Activated T-cell treated with anti-CD3 and anti-CD28 coated beads, Interleukin-2, amount 50 U/mL, for 1 hour (primary cell): ENCODE measurements around the gene CTNNA2.

ENCODE experiments used
- DNase-seq: peaks from one replicate; pipeline ENCODE4 v3.0.0-alpha.2; 2020

The CTNNA2 gene

DNA sequence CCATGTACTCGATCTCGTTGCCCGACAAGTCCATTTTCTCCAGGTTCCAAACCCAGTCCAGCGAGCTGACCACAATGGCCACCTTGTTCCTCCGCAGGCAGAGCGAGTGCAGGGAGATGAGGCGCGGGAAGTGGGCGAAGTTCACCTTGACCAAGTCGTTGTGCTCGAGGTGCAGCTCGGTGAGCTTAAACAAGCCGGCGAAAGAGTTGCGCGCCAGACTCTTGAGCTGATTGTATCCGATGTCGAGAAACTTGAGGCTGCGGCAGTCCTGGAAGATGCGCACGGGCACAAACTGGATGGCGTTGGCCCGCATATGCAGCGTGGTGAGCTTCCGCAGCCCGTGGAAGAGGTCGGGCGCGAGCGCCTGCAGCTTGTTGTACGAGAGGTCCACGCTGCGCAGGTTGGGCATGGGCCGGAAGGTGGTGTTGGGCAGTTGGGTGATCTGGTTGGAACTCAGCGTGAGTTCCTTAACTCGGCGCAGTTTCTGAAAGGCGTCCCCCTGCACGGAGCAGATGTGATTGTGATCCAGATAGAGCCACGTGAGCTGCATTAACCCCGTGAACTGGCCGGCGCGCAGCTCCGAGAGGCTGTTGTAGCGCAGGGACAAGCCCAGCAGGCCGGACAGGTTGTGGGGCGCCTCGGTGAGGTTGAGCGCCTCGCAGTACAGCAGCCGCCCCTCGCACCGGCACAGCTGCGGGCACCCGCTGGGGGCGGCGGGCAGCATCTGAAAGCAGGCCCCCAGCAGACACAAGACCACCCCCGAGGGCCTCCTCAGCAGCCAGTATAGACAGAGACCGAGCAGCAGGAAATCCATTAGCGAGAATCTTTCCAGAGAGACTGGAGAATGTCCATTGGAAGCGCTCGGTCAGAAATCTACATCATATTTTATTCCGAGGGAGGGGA, 790.4 kb downstream of the CTNNA2 start:
- DNase-seq, result no peak

DNA sequence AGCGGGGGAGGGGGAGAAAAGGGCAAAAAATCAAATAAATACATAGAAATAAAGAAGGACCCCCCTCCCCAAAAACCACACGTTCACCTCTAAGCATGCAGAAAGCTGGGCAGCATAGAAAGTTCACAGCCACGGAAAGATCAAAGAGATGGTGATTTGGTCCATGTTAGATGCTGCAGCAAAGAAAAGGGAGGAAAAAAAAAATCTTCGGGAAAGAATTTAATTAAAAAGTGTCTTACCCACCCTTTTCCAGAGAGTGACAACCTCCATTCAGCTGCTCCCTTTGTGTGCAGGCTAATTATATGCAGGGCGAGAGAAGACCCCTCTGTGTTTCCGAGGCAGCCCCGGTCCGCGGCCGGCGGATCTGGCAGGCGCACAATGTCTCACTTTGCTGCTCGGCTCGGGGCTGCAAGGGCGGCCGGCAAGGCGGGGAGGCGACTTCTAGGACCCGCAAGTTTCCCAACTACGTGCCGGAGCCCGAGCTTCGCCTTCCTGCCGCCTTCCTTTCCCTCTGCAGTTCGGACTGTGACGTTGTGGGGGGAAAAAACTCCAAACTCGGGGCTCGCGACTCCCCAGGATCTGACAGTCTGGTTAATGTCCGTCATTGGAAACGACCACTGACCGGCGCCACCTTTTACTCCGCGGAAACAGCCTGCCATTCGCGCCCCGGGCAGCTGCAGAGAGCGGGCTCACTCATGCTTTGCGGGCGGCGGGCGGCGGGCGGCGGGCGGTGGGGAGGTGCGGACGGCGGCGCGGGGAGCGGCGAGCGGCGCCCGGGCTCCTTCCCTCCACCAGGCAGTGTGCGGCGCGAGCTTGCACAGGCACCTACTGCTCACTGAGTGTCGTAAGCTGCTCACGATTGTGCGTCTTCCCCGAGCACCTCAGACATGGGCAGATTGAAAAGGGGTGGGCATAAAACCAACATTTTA, 791.3 kb downstream of the CTNNA2 start, which contains the start of gene LRRTM1:
LRRTM1 (minus strand) TSS at position 844 of the 929 bp plus-strand sequence. CDS start 933 bp downstream, outside the sequence.
- DNase-seq, result no peak

DNA sequence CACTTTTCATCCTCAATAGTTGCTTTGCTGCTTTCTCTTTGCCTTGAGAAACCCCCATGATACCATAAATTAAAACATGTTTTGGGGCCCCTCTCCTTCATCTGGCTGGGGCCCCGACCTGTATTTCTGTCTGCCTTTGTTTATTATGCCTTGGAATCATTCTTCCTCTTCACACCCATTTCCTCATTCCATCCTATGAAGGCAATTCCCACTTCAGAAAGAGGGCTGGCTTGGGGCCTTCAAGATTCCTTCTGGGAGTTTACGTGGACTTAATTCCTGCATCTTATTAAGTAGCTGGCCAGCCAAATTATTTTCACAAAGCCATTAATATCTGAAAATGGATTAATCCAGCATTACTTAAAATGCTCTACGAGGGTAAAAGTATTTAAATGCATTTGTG, 798.5 kb downstream of the CTNNA2 start:
- DNase-seq, result no peak

DNA sequence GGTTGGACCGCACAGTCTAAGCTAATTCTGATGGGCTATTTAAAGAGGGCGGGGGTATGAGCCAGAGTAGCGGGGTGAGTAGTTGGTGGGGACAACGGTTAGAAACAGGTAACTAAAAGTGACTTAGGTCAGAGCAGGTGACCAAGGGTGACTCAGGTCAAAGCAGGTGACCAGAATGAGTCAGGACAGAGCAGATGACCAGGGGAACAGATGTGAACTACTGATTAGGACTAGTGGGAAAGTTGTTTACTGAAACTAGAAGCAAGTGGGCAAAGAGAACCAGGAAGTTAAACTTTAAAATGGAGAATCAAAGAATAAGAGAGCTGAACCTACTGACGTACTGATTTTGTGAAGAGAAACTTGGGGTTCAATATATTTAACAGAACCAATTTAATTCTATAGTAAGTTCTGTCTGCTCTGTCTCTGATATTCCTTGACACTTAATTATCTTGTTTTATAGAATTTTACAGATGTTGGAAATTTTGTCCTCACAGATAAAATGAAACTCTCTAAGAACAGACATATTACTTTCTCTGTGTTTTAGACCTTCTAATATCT, 799.5 kb downstream of the CTNNA2 start:
- no peak for DNase-seq

DNA sequence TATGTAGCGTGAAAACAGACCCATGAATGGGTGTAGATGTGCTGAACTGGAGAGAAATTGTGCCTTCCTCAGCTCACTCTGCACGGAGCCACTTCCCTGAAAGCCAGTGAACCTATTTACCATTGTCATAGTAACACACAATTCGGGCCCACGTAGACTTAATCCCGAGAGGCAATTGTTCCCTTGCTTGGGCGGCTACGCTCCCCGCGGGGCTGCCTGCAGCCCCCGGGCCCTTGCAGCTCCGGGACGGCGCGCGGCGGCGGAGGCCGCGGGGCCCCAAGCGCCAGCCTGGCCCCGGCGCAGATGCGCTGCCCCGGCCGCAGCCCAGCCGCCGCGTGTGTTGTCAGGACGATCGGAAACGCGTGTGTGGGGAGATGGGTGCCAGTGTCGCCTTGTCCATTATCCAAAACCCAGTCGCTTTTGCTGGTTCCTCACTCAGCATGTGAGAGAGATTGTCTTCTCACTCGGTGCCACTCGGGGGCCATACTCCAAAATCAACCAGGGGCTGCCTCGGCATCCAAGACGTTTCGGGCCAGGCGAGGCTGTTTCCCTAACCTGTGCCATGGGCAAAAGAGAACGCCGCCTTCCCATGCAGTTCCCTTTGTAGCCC, 809.6 kb downstream of the CTNNA2 start:
- no peak for DNase-seq

DNA sequence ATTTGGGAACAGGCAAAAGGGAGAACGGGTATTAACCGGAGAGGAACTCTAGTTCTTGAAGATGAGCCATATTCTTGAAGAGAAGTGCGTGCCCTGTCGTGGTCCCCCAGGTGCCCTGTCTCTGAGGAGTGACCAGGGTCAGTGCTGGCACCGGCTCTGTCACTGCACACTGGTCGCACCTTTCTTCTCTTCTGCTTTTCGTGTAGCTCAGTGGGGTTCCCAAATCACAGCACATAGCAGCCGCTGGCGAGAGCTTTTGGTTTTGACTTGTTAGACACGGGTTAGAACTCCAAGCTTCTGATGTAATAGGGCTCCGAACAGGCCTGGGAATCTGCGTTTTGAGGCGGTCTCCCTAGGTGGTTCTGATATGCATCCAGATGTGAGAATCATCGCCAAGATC, 810.1 kb downstream of the CTNNA2 start:
- no peak for DNase-seq

DNA sequence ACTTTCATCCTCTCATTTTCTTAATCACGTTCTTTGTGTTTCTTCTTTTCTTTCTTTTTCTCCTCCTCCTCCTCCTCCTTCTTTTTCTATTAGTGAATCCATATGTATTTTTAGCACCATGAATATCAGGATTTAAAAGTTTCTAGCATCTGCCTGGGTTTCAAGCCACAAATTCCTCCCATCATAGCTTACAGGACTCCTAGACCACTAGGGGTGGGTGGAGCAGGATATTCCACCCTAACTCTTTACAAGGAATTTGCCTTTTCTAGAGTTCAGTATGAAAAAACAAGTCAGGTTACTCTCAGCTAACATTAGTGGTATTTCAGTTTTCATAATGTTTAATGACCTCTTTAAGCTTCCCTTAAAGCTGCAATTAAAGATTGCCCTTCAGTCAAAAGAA, 810.8 kb downstream of the CTNNA2 start:
- no peak for DNase-seq

DNA sequence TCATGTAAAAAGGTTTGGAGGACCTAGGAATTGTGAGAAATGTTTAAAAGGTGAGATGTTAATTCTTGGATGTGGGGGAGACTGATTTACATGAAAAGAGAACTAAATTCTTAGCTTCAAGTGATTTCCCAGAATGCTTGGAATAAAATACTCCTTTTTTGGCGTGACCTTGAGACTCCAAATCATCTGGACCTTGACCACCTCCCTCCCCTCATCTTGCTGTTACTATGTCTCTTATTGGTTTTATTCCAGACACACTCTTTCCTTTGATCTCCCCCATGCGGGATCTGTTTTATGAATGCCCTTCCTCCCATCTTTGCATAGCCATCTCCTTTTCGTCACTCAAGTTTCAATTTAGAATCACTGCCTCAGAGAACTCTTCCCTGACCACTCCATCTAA, 811.7 kb downstream of the CTNNA2 start:
- no peak for DNase-seq

DNA sequence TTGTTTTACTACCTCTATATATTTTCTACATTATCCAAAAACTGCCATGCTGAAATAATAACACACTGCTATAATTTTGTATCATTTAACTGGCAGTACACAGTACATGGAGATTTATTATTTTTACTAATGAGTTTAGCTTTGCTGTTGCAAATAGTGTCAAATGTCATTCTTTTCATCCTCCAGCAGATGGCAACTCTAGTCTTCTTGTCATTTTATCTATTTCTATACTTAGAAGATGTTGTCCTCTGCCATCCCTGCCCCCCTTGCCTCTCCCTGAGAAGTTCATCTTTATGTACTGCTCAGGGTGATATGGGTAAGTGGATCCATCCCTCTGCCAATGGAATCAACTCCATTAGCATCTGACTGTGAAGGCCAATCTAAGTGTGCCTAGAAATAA, 813.4 kb downstream of the CTNNA2 start:
- DNase-seq, result no peak

DNA sequence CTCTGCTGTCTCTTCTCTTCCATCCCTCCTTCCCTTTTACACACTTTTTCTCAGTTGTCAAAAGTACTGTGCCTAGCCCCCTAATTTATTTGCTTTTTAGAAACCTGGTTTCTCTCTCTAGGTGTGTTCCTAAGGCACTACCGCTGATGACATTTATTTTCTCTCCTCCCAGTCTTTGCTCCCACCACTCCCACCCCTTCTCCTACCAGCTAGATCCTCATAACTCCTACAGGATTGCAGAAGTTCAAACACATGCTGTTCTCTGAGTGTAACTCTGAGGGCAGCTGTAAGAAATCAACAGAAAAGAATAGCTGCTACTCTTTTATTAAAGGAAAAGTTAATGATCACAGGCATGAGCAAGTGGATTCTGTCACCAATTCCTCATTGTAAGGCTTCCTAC, 814.0 kb downstream of the CTNNA2 start:
- no peak for DNase-seq

DNA sequence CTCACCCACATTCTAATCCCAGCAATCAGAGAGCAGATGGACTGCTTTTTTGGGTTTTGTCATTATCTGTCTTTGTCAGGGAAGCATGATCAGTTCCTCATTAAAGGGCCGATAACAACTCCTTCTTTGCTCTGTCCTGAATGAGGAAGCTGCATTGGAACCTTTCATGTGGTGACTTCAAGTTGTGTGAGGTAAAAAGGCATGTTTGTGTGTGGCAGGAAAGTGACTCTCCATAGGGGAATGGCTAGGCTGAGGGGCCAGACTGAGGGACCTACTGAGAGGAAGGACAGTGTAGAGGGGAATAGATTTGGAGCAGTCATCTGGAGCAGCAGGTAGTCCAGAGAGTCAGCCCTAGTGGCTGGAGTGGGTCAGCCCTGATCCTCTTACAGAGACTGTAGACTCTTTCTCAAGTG, 815.3 kb downstream of the CTNNA2 start:
- no peak for DNase-seq

DNA sequence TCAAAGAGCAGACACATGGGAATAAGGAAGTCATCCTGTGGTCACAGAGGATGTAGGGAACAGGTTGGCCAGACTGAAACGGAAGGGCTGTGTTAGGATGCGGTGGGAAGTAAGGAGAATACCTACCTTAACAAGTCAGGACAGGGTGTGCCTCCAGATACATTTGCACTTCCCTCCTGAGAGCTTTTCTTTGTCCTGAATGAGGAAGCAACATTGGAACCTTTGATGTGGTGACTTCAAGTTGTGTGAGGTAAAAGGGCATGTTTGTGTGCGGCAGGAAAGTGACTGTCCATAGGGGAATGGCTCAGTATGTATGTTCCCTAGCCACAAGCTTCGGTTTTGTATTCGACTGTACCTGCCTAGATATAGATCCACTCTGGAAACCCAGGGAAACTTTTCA, 816.6 kb downstream of the CTNNA2 start:
- DNase-seq, result no peak

DNA sequence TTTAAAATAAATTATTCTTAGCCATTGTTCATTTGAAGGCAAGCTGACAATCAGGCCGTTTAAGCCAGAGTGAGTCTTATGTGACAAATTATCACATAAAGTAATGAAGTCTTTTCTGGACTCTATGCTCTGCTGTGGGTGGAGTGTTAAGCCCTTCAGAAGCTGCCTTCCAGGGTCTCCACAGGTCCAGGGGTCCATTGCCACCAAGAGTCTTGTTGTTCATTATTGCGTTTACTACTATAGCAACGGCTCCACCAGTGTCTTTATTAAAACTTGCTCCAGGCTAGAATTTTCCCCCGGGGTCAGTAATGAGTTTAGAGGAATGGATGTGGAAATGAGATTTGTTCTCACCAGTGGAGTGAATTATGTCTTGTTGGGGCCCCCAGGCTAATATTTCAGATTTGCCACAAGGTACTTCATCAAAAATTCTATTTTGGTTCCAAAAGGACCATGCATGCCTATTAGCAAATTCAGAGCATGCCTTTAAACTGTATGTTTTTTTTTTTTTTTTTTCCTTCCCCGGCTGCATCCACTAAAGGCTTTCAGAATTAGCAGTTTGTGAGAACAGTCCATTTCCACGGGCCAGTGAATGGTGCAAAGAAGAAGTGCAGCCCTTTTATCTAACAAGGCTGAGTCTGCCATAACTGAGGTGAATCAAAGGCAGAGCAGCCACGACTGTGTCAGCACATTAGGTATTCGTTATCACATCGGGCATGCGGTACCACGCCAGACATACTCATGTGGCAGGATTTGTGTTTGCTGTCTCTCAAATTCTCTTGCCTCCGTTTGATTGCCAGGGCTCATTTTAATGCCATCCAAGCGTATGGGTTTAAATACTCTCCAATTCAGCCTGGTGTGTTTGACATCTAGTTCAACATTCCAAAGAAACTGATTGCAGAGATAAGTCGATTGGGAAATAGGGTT, 817.9 kb downstream of the CTNNA2 start:
- no peak for DNase-seq

DNA sequence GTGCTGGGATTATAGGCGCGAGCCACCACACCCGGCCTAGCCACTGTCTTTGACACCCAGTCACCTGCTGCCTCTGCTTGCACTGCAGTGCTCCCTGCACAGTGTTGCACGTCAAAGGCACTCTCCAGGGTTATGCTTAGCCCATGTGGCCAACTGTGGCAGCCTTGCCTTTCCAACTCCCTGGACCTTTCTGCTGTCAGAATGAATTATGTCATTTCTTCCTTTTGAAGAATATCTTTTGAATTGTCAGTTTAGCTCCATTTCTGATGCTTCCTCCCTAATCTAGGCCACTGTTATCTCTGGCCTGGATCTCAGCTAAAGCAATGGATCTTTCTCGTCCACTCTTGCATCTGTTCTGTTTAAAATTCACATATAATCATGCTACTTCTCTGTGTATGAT, 821.0 kb downstream of the CTNNA2 start:
- DNase-seq, result no peak

DNA sequence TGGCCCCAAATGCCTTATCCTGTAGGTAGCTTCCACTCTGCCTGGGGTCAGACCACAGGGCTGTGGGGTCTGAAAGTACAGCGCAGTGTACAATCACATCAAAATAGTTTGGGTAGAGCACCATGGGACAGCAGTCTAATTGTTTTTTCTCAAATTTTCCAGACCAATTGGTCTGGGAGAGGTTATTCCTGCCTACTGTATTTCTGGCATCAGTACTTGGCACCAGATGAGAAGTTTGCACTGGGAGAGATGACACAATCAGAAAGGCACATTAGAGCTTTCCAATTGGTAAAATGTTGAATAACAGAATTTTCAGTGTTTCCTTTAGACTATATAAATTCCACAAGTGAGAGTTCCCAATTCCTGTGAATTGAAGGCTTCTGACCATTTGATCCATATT, 822.6 kb downstream of the CTNNA2 start:
- DNase-seq, result no peak

DNA sequence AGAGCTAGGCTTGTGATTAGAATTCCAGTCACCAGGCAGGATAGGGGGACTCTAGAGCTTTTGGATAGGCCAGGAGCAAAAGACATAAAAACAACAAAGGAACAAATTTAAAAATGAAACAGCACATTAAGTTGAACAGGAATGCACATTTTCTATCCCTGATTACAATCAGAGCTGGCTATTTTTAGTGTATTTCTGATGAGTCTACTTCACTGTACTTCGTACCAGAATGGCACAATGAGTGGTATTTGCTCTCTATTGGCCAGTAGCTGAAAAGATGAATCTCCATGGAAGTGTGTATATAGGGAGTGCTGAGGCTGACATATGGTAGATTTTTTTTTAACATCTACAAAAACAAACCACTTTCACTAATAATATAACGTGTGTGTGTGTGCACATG, 825.9 kb downstream of the CTNNA2 start:
- DNase-seq, result no peak

DNA sequence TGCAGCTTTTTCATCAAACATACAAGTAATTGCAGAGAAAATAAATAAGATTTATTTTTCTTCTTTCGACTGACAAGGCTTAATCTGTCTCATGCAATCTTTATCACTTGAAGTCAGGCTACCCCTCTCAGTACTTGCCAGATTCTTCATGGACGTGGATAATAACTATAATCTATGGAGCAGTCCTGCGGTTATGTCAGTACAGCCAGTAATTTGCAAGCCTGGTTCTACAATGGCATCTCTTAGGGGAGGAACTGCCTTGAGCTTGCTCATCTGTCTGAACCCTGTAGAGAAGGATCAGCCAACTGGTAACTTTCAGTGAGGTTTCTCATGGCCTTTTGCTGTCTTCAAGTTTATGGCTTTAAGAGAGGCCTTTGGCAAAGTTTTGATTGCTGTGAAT, 827.2 kb downstream of the CTNNA2 start:
- DNase-seq, result no peak

DNA sequence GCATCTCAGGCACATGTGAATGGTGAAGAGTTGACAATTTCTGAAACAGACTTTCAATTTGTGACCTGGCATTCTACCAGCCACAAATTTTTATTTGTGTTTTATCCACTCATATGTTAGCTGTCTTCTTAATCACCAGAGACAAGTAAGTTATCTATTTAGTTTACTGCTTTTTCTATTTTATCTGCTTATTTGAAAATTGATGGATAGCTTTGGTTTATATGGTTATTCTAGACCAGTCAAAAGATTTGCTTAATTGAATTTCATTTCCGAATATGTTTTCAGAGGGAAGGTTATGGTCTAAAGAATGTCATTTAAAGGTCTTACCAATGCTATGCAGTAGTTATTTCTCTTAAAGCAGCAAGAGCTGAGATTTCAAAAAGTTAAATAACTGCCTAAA, 835.2 kb downstream of the CTNNA2 start:
- DNase-seq, result no peak

DNA sequence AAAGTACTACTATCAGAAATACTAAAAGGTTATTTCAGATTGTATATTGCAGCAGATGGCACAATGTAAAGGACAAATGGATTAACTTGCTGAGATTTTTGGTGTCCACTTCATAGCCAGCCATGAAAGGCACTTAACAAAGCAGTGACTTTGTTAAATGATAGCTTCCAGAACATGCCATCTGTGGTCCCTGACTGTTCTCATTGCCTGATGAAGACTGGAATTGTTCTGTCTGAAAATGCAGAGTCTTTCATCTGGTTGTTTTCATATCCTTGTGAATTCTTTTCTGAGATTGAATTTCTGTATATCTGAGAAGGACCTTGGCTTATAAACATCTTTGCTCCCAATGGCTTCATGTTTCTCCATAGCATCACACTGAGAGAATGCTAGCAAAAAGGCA, 836.1 kb downstream of the CTNNA2 start:
- no peak for DNase-seq

DNA sequence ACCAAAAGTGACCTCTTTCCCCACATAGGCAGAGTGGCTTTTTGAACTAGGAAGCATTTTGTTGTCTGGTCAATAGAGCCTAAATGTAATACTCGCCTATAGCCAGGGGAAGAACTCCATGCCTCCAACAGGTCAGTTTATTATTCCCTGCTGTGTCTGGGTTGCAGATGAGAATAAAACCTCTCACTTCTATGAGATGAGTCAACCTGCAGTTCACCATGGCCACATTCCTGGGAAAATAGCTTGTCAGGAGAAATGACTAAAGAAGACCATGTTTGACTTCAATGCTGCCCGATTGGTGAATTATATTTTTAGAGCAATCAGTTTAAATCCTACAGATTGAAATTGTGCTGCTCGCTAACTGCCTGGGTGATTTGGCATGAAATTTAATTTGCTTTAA, 838.4 kb downstream of the CTNNA2 start:
- DNase-seq, result no peak

DNA sequence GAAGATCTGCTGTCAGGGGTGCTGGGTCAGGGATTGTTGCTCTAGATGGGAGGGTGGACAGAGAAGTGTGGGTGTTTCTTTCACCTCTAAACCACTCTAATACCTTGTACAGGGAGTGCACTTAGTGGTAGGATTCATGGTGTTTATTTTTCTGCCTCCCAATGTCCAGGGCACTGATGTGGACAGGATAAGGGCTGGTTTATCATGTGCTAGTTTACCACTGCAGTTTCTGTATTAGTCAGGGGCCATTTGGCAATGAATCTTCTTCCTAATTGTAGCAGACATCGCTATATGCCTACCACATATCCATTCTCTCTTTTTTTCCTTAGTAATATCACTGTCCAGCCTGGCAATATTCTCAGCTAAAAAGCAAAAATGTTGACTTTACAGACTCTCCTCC, 842.0 kb downstream of the CTNNA2 start:
- no peak for DNase-seq

DNA sequence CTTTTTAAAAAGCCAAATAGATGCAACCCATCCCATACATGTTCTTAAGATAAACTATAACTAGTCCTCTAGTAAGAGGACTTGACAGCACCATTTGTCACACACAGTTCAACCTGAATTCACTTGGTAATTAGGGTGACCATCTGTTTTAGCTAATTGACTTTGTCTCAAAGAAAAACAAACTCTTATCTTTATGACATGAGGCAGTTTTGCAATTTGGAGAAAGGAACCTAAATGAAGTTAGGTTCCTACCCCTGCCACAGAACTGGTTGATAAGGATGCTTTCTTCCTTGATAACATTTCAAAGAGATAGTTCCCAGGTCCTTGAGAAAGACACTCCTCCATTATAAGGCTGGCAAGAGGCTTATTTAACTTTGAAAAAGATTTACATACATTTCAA, 849.1 kb downstream of the CTNNA2 start:
- DNase-seq, result no peak
